ENCODE results near the gene CCDC149.

CCDC149 gene

GRCh38 chr4:24808955-24809354 is 103.9 kb downstream of the CCDC149 start:
- H3K9me3 ChIP-seq (ENCODE audit: control insufficient read depth, insufficient read depth, low read length), result no peaks in the 10 kb centered on the region
- H3K4me3 ChIP-seq (ENCODE audit: low read depth, low read length), result no peak overlapping the region
- peaks cover 7% of the 10 kb centered on the region for H3K4me1 ChIP-seq (ENCODE audit: control insufficient read depth, insufficient read depth, low read length)
- H3K36me3 ChIP-seq (ENCODE audit: control insufficient read depth, insufficient read depth, low read length), result no peaks in the 10 kb centered on the region
- H3K27me3 ChIP-seq (ENCODE audit: control insufficient read depth, insufficient read depth, low read length), result no peaks in the 10 kb centered on the region
- H3K9ac ChIP-seq (ENCODE audit: low read depth, low read length), result no peak overlapping the region

GRCh38 chr4:24808261-24808660 is 104.6 kb downstream of the CCDC149 start:
- Histone ChIP-seq H3K36me3 (ENCODE audit: control insufficient read depth, insufficient read depth, low read length) (no peaks in the 10 kb centered on the region), H3K27me3 (ENCODE audit: control insufficient read depth, insufficient read depth, low read length) (no peaks in the 10 kb centered on the region), H3K4me3 (ENCODE audit: low read depth, low read length) (no peak overlapping the region), H3K9ac (ENCODE audit: low read depth, low read length) (no peak overlapping the region), H3K9me3 (ENCODE audit: control insufficient read depth, insufficient read depth, low read length) (no peaks in the 10 kb centered on the region), H3K4me1 (ENCODE audit: control insufficient read depth, insufficient read depth, low read length) (peaks cover 7% of the 10 kb centered on the region)

- Histone ChIP-seq H3K9me3 (ENCODE audit: control insufficient read depth, insufficient read depth, low read length) (no peaks in the 10 kb centered on the region), H3K9ac (ENCODE audit: low read depth, low read length) (no peak overlapping the region)
These were observed 105.2 kb downstream of the CCDC149 start for GRCh38 chr4:24807611-24808010.

GRCh38 chr4:24806206-24806990 is 106.4 kb downstream of the CCDC149 start:
- Histone ChIP-seq H3K36me3 (ENCODE audit: control insufficient read depth, insufficient read depth, low read length) (no peaks in the 10 kb centered on the region), H3K4me3 (ENCODE audit: low read depth, low read length) (no peak overlapping the region), H3K9me3 (ENCODE audit: control insufficient read depth, insufficient read depth, low read length) (no peaks in the 10 kb centered on the region), H3K9ac (ENCODE audit: low read depth, low read length) (no peak overlapping the region), H3K27me3 (ENCODE audit: control insufficient read depth, insufficient read depth, low read length) (peaks cover 8% of the 10 kb centered on the region), H3K4me1 (ENCODE audit: control insufficient read depth, insufficient read depth, low read length) (peaks cover 7% of the 10 kb centered on the region)

More at GRCh38 chr4:24807611-24808010, 105.2 kb downstream of the CCDC149 start:
- Histone ChIP-seq H3K36me3 (ENCODE audit: control insufficient read depth, insufficient read depth, low read length) (no peaks in the 10 kb centered on the region), H3K27me3 (ENCODE audit: control insufficient read depth, insufficient read depth, low read length) (peaks cover 1% of the 10 kb centered on the region), H3K4me1 (ENCODE audit: control insufficient read depth, insufficient read depth, low read length) (peaks cover 7% of the 10 kb centered on the region), H3K4me3 (ENCODE audit: low read depth, low read length) (no peak overlapping the region)

GRCh38 chr4:24805566-24805965 is 107.3 kb downstream of the CCDC149 start:
- no peaks in the 10 kb centered on the region for H3K9me3 ChIP-seq (ENCODE audit: control insufficient read depth, insufficient read depth, low read length)
- H3K36me3 ChIP-seq (ENCODE audit: control insufficient read depth, insufficient read depth, low read length), result no peaks in the 10 kb centered on the region
- no peak overlapping the region for H3K4me3 ChIP-seq (ENCODE audit: low read depth, low read length)
- no peak overlapping the region for H3K9ac ChIP-seq (ENCODE audit: low read depth, low read length)
- H3K4me1 ChIP-seq (ENCODE audit: control insufficient read depth, insufficient read depth, low read length), result peaks cover 11% of the 10 kb centered on the region
- H3K27me3 ChIP-seq (ENCODE audit: control insufficient read depth, insufficient read depth, low read length), result peaks cover 17% of the 10 kb centered on the region

- Histone ChIP-seq H3K9ac (ENCODE audit: low read depth, low read length) (no peak overlapping the region), H3K4me3 (ENCODE audit: low read depth, low read length) (no peak overlapping the region), H3K27me3 (ENCODE audit: control insufficient read depth, insufficient read depth, low read length) (peaks cover 20% of the 10 kb centered on the region), H3K4me1 (ENCODE audit: control insufficient read depth, insufficient read depth, low read length) (peaks cover 11% of the 10 kb centered on the region), H3K9me3 (ENCODE audit: control insufficient read depth, insufficient read depth, low read length) (no peaks in the 10 kb centered on the region), H3K36me3 (ENCODE audit: control insufficient read depth, insufficient read depth, low read length) (no peaks in the 10 kb centered on the region)
These were observed 107.8 kb downstream of the CCDC149 start for GRCh38 chr4:24805067-24805466.

GRCh38 chr4:24802648-24803047 is 110.2 kb downstream of the CCDC149 start:
- peaks cover 42% of the 10 kb centered on the region for H3K27me3 ChIP-seq (ENCODE audit: control insufficient read depth, insufficient read depth, low read length)
- no peak overlapping the region for H3K9ac ChIP-seq (ENCODE audit: low read depth, low read length)
- H3K9me3 ChIP-seq (ENCODE audit: control insufficient read depth, insufficient read depth, low read length), result no peaks in the 10 kb centered on the region
- no peaks in the 10 kb centered on the region for H3K36me3 ChIP-seq (ENCODE audit: control insufficient read depth, insufficient read depth, low read length)
- H3K4me1 ChIP-seq (ENCODE audit: control insufficient read depth, insufficient read depth, low read length), result peaks cover 11% of the 10 kb centered on the region
- no peak overlapping the region for H3K4me3 ChIP-seq (ENCODE audit: low read depth, low read length)

- Histone ChIP-seq H3K4me1 (ENCODE audit: control insufficient read depth, insufficient read depth, low read length) (peaks cover 11% of the 10 kb centered on the region), H3K36me3 (ENCODE audit: control insufficient read depth, insufficient read depth, low read length) (no peaks in the 10 kb centered on the region), H3K4me3 (ENCODE audit: low read depth, low read length) (peak overlapping the region; percentile 57), H3K9me3 (ENCODE audit: control insufficient read depth, insufficient read depth, low read length) (no peaks in the 10 kb centered on the region), H3K9ac (ENCODE audit: low read depth, low read length) (no peak overlapping the region), H3K27me3 (ENCODE audit: control insufficient read depth, insufficient read depth, low read length) (peaks cover 56% of the 10 kb centered on the region)
These were observed 111.5 kb downstream of the CCDC149 start for GRCh38 chr4:24801136-24801855.

GRCh38 chr4:24800325-24800895 is 112.4 kb downstream of the CCDC149 start:
- peak overlapping the region; percentile 57 for H3K4me3 ChIP-seq (ENCODE audit: low read depth, low read length)
- peaks cover 8% of the 10 kb centered on the region for H3K4me1 ChIP-seq (ENCODE audit: control insufficient read depth, insufficient read depth, low read length)
- no peak overlapping the region for H3K9ac ChIP-seq (ENCODE audit: low read depth, low read length)
- H3K36me3 ChIP-seq (ENCODE audit: control insufficient read depth, insufficient read depth, low read length), result no peaks in the 10 kb centered on the region
- no peaks in the 10 kb centered on the region for H3K9me3 ChIP-seq (ENCODE audit: control insufficient read depth, insufficient read depth, low read length)
- H3K27me3 ChIP-seq (ENCODE audit: control insufficient read depth, insufficient read depth, low read length), result peaks cover 64% of the 10 kb centered on the region

- Histone ChIP-seq H3K9ac (ENCODE audit: low read depth, low read length) (no peak overlapping the region), H3K4me3 (ENCODE audit: low read depth, low read length) (peak overlapping the region; percentile 57), H3K4me1 (ENCODE audit: control insufficient read depth, insufficient read depth, low read length) (peaks cover 8% of the 10 kb centered on the region)
These were observed 113.1 kb downstream of the CCDC149 start for GRCh38 chr4:24799544-24800324.

GRCh38 chr4:24799196-24799543 is 113.7 kb downstream of the CCDC149 start:
- Histone ChIP-seq H3K27me3 (ENCODE audit: control insufficient read depth, insufficient read depth, low read length) (peaks cover 72% of the 10 kb centered on the region), H3K36me3 (ENCODE audit: control insufficient read depth, insufficient read depth, low read length) (no peaks in the 10 kb centered on the region), H3K4me3 (ENCODE audit: low read depth, low read length) (peak overlapping the region; percentile 57), H3K9me3 (ENCODE audit: control insufficient read depth, insufficient read depth, low read length) (no peaks in the 10 kb centered on the region), H3K9ac (ENCODE audit: low read depth, low read length) (no peak overlapping the region), H3K4me1 (ENCODE audit: control insufficient read depth, insufficient read depth, low read length) (peaks cover 9% of the 10 kb centered on the region)

More at GRCh38 chr4:24799544-24800324, 113.1 kb downstream of the CCDC149 start:
- Histone ChIP-seq H3K9me3 (ENCODE audit: control insufficient read depth, insufficient read depth, low read length) (no peaks in the 10 kb centered on the region), H3K27me3 (ENCODE audit: control insufficient read depth, insufficient read depth, low read length) (peaks cover 67% of the 10 kb centered on the region), H3K36me3 (ENCODE audit: control insufficient read depth, insufficient read depth, low read length) (no peaks in the 10 kb centered on the region)
